Left ventricle myocardium superior (tissue), 1 donor: ENCODE measurements around the gene SYTL2. TPM values are rescaled to one million over a fixed set of nuclear protein-coding genes. Genes with fewer than 3 reads are reported as not detected.
A peak's percentile ranks its signal among the peaks of the same experiment; 100 is the strongest.

Experiments
- ATAC-seq: fragments of 200-7000 bp; cut with Tn5 transposase; one replicate; pipeline ENCODE4 v1.9.1; 2020; ENCODE audit warnings: mild to moderate bottlenecking, moderate library complexity
- DNase-seq: peaks from one replicate; pipeline ENCODE4 v3.0.0-alpha.2; 2020
- intact Hi-C: fragments of 100-400 bp; cut with micrococcal nuclease; formaldehyde crosslinking; loops from one replicate; pipeline ENCODE4 v1.11.0; 2022
- total RNA-seq: library from RNA; stranded (reverse); fragmentation: NEBNext Ultra II Directional; extraction: Animal tissue kit (Norgen Biotek cat#: 25700); gene quantifications from one replicate; pipeline ENCODE4 v1.2.1, GENCODE V29; 2021
- donor health status: DM: no; HTN: yes; CAD: no; lungs with severe emphysema.

The SYTL2 gene
- total RNA-seq, 1 donor from 2014 or later: 2.8 TPM

DNA sequence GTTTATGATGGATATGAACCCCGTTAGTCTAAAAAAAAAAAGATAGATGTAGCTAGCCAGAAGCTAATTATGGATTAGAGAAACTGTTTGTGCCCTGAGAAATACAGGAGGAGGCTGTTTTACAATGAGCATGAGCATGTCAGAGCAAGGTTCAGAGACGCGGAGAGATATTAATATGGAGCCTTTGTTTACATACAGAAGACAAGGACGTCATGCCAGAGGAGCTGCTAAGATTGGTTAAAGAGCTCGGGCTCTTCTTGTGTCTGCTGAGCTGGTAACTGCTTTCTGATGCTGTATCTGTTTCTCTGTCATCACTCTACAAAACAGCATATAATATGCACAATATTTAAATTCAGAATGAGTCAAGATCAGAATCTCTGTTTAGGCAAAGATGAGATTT is 100.0 kb downstream of the SYTL2 start:
- intact Hi-C loops: no loop called here
- no peak for ATAC-seq
- no peak for DNase-seq

DNA sequence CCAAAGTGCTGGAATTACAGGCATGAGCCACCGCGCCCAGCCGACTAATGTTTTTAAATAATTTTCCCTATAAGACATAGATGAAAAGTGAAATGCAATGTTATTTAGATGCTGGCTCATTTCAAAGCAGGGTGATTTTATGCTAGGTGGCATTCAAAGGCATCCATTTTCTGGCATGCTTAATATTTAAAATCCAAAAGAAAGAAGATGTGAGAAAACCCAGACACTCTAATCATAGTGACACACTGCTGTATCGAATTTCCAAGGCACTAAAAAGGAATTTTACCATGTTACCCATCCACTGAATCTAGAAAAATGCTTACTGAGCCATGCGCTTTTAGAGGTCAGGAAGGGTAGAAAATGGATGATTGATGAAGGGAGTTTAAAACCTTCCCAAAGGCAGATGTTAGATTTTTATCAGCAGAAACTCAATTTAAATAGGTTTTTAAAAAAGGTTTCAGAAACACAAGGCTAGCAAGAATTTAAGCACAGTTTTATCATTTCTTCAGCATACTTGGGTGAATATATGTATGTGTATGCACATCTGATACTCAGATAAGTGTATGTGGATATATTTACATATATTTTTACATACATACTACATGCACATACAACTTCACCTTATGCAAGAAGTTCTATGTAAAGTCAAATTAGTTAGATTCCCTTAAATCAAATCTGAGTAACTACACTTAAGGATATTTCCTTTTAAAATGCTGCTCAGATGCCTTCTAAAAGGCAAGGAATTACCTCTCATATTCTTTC is 100.8 kb downstream of the SYTL2 start:
- no peak for ATAC-seq
- DNase-seq: no peak
- intact Hi-C loops: no loop called here

- ATAC-seq (no peak), DNase-seq (no peak)
- intact Hi-C loops: no loop called here
Observed at GRCh38 chr11:85705800-85706199, 105.1 kb downstream of the SYTL2 start.

- DNase-seq (no peak), ATAC-seq (no peak)
- intact Hi-C loops: no loop called here
Observed at GRCh38 chr11:85704967-85705366, 106.0 kb downstream of the SYTL2 start.

DNA sequence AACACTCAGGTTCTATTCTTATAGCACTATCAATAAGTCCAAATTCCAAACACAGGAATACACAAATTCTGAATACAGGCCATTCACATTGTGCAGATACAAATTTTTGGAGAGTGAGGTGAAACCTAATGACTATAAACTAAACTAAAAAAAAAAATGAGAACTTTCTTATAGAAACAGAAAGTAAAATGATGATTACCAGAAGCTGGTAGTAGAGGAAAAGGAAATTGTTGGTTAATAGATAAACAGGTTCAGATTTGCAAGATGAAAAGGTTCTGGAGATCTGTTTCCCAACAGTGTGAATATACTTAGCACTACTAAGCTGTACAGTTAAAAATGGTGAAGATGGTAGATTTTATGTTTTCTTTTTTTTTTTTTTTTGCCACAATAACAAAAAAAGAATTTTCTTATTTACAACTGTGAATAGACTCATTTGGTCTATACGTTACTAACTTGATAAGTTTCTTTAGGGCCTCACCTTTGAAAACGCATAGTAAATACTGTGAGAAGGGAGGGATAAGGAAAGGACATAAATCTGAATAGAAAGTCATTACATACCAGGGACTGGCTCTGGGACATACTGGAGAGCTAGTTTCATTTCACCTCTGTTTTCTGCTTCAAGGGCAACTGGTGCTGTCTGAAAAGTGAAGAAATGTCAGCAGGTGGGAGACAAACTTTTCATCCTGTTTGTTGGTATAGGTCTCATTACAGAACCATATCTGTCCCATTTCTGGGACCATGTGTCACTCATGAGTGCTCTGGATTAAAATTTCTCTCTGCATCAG is 110.8 kb downstream of the SYTL2 start:
- no peak for DNase-seq
- intact Hi-C loops: loop anchor here (10.0 kb wide), 1 partner anchor 125 kb away; no protein-coding TSS in a partner anchor

GRCh38 chr11:85698195-85698594 is 112.7 kb downstream of the SYTL2 start:
- intact Hi-C loops: loop anchor here (10.0 kb wide), 1 partner anchor 127 kb away; no protein-coding TSS in a partner anchor
- ATAC-seq (no peak), DNase-seq (no peak)

More for the DNA sequence above, 110.8 kb downstream of the SYTL2 start:
- no peak for ATAC-seq

- ATAC-seq (no peak), DNase-seq (no peak)
- intact Hi-C loops: loop anchor here (10.0 kb wide), 1 partner anchor 127 kb away; no protein-coding TSS in a partner anchor
Observed at GRCh38 chr11:85697747-85698146, 113.2 kb downstream of the SYTL2 start.

GRCh38 chr11:85695546-85695945 is 115.4 kb downstream of the SYTL2 start:
- intact Hi-C loops: loop anchor here (10.0 kb wide), 1 partner anchor 129 kb away; no protein-coding TSS in a partner anchor

GRCh38 chr11:85694385-85694980 is 116.5 kb downstream of the SYTL2 start:
- intact Hi-C loops: loop anchor here (10.0 kb wide), 1 partner anchor 130 kb away; no protein-coding TSS in a partner anchor
- DNase-seq: no peak
- no peak for ATAC-seq

More at GRCh38 chr11:85695546-85695945, 115.4 kb downstream of the SYTL2 start:
- no peak for DNase-seq
- ATAC-seq: no peak

DNA sequence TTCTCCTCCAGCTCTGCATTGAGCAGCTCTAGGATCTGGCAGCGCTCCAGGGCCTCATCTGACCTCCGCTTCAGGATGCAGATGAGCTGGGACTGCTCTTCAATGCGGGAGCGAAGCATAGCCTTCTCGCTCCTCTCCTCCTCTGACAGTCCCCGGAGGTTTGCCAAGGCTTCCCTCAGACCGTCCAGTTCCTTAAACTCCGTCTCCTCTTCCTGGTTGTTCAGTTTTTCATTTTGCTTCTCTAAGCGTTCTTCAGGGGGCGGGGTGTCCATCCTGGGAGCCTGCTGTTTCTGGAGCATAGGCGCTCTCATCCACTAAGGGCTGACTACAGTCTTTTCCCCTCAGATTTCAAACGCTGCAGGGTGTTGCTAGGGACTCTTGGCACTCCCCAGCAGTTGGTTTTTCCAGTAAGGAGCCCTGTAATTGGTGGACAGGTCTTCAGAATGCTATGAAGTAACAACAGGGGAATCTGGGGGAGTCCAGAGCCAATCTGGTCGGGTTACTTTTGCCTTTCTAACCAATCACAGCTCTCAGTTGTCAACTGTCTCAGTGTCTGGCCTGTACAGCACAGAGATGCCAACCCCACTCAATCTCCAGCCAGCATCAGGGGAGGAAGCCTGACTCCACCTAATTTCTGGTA is 125.0 kb downstream of the SYTL2 start, which contains the start of gene CCDC89:
CCDC89 (minus strand) TSS at position 376 of the 640 bp plus-strand sequence; CDS start at position 311, 65 bp downstream.
- intact Hi-C loops: no loop called here
- DNase-seq (peak; percentile 84), ATAC-seq (peak; percentile 93)

GRCh38 chr11:85685125-85685819 is 125.7 kb downstream of the SYTL2 start:
- DNase-seq (peak; percentile 45), ATAC-seq (peak; percentile 20)

GRCh38 chr11:85682330-85683305 is 128.3 kb downstream of the SYTL2 start:
- intact Hi-C loops: no loop called here
- peak; percentile 76 for ATAC-seq
- peak; percentile 88 for DNase-seq

More at GRCh38 chr11:85685125-85685819, 125.7 kb downstream of the SYTL2 start:
- intact Hi-C loops: no loop called here

GRCh38 chr11:85680897-85681296 is 130.0 kb downstream of the SYTL2 start:
- ATAC-seq (no peak), DNase-seq (no peak)
- intact Hi-C loops: no loop called here

GRCh38 chr11:85679576-85679975 is 131.4 kb downstream of the SYTL2 start:
- ATAC-seq: no peak
- intact Hi-C loops: no loop called here
- DNase-seq: no peak

DNA sequence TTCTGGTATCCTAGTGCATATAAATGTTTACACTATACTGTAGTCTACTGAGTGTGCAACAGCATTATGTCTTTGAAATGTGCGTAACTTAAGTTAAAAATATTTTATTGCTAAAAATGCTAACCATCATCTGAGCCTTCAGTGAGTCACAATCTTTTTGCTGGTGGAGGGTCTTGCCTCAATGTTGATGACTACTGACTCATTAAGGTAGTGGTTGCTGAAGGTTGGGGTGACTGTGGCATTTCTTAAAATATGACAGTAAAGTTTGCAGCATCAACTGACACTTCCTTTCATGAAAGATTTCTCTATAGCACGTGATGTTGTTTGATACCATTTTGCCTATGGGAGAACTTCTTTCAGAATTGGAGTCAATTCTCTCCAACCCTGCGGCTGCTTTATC is 137.5 kb downstream of the SYTL2 start:
- intact Hi-C loops: no loop called here
- ATAC-seq (no peak), DNase-seq (no peak)

DNA sequence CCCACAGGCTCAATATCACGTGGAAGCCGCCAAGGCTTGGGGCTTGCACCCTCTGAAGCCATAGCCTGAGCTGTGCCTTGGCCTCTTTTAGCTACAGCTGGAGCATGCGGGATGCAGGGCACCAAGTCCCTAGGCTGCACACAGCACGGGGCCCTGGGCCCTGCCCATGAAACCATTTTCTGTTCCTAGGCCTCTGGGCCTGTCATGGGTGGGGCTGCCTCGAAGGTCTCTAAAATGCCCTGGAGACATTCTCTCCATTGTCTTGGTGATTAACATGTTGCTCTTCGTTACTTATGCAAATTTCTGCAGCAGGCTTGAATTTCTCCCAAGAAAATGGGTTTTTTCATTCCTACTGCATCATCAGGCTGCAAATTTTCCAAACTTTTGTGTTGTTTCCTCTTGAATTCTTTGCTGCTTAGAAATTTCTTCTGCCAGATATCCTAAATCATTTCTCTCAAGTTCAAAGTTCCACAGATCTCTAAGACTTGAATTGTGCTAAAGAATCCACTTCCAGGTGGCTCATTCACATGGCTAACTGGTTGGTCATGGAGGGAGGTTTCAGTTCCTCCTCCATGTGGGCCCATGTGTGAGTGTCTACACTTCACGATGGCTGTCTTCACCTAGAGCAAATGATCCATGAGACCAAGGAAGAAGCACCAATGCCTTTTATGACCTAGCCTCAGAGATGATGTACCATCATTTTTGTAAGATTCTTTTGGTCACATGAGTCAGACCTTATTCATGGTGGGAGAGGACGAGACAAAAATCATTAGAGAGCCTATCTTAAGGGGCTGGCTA is 138.6 kb downstream of the SYTL2 start:
- intact Hi-C loops: no loop called here
- no peak for DNase-seq
- ATAC-seq: no peak
